GM12865 (cell line): ENCODE measurements around the gene KCNB1.
"Not testable (repeated sequence)": the region's sequence is repeated elsewhere in the genome, so short reads cannot be mapped to it uniquely, and the experiment has no call there.

Experiments
- DNase-seq: peaks from one replicate; pipeline ENCODE4 v3.0.0; 2010; ENCODE audit warnings: low read depth
- H3K4me3 ChIP-seq: 2 replicates; pipeline ENCODE4 v1.5.1; 2011; ENCODE audit warnings: mild to moderate bottlenecking, low read depth, low read length, control low read depth
- CTCF ChIP-seq: IDR thresholded peaks from 2 replicates; pipeline ENCODE4 v1.5.1; 2011; ENCODE audit warnings: low read length, control low read depth, low read depth, inconsistent platforms; ENCODE audit not compliant: insufficient read depth; ENCODE audit errors: missing control alignments

KCNB1 gene

GRCh38 chr20:49415668-49416044, 66.8 kb downstream of the KCNB1 start:
- TF ChIP-seq CTCF: no peak
- no peak overlapping the region for H3K4me3 ChIP-seq
- DNase-seq: no peak

GRCh38 chr20:49415005-49415667, 67.3 kb downstream of the KCNB1 start:
- TF ChIP-seq CTCF: no peak
- no peak overlapping the region for H3K4me3 ChIP-seq
- no peak for DNase-seq

- TF ChIP-seq CTCF: no peak
- no peak overlapping the region for H3K4me3 ChIP-seq
- DNase-seq: no peak
These were observed 68.8 kb downstream of the KCNB1 start for GRCh38 chr20:49413677-49414076.

- no peak for DNase-seq
- TF ChIP-seq CTCF: no peak
- H3K4me3 ChIP-seq: no peak overlapping the region
These were observed 69.5 kb downstream of the KCNB1 start for GRCh38 chr20:49412953-49413352.

- DNase-seq: no peak
- no peak overlapping the region for H3K4me3 ChIP-seq
- TF ChIP-seq CTCF: no peak
These were observed 70.2 kb downstream of the KCNB1 start for GRCh38 chr20:49412254-49412653.

GRCh38 chr20:49411221-49411925, 71.1 kb downstream of the KCNB1 start:
- no peak for DNase-seq
- no peak overlapping the region for H3K4me3 ChIP-seq
- TF ChIP-seq CTCF: no peak

- not testable (repeated sequence) for DNase-seq
These were observed 72.4 kb downstream of the KCNB1 start for GRCh38 chr20:49409975-49410621.

More at GRCh38 chr20:49409975-49410621, 72.4 kb downstream of the KCNB1 start:
- not testable (repeated sequence) for H3K4me3 ChIP-seq
